Measurements from ENCODE around the gene LRRC8E.

Gene LRRC8E

DNA sequence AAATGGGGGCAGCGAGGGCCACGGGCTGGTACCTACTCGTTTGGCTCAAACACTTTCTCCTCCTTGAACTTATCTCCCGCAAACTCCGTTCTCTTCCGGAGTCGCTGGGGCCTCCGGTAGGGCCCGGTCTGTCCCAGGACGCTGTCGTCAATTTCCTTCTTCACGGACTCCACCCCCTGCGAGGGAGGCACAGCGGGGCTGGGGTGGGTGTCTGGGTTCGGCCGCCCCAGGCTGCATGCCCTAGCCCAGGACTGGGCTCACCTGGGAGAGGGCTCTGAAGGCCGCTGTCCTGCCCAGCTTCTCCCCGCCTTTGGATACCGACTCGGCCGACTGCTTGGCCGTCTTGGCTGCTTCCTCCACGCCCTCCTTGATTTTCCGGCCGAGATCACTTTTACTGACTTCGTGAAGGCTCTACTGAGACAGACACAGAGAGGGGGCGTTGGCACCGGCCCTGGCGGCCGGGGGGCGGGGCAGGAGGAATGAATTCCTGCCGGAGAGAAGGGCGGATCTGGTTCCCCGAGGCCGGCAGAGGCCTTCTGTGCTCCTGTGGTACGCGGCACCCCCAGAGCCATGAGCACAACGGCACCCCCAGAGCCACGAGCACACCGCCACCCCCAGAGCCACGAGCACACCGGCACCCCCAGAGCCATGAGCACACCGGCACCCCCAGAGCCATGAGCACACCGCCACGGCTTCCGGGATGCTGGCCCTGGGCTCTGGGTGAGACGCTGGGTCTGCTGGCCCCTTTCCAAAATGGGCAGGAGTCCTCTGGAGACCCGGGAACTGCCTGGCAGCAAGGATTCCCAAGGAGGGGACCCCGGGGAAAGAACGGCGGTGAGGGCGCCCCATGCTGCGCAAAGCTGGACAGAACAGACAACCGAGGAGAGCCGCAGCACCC lies 45.8 kb downstream of the LRRC8E start:
- no peak for DNase-seq

DNA sequence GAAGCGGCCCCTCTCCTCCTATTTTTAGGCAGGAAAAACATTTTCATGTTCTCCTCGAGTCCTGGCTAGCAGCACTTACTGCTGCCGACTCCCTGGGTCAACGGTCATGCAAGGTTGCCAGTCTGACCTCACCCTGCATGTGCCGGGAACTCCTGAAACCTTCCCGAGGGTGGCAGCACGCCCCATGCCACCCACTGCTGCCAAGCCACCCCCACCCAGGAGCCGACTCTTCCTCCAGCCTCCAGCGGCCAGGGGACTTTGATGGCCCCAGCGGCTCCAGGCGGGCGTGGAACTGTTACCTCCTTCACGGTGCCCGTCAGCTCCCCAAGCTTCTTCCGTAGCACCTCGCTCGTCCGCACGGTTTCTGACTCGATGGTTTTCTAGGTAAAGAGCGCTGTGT lies 46.5 kb downstream of the LRRC8E start:
- no peak for DNase-seq

DNA sequence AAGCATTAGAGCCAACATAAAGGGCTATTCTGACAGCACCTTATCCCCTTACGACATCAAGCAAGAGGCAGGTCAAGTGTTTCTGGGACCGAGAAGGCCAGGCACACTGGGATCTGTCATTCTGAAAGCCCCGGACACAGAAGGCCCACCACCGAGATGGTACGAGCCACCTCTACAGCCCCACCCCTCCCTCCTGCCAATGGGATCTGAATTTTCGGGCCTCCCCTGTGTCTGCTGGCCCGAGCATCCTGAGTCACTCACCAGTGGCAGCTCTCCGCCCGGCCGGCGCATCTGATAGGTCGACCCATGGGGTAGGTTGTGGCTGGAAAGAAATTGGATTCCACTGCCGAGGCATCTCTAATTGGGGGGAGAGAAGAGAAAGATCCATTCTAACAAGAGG lies 52.5 kb downstream of the LRRC8E start:
- DNase-seq: no peak

GRCh38 chr19:7941895-7942596 lies 53.7 kb downstream of the LRRC8E start:
- no peak for DNase-seq

GRCh38 chr19:7942981-7943443 lies 54.7 kb downstream of the LRRC8E start:
- no peak for DNase-seq

GRCh38 chr19:7943444-7944176 lies 55.3 kb downstream of the LRRC8E start, which contains the start of gene TIMM44:
Gene TIMM44 (minus strand): TSS chr19:7943666. CDS start chr19:7943651, 15 bp downstream.
- DNase-seq: peak; percentile 97

DNA sequence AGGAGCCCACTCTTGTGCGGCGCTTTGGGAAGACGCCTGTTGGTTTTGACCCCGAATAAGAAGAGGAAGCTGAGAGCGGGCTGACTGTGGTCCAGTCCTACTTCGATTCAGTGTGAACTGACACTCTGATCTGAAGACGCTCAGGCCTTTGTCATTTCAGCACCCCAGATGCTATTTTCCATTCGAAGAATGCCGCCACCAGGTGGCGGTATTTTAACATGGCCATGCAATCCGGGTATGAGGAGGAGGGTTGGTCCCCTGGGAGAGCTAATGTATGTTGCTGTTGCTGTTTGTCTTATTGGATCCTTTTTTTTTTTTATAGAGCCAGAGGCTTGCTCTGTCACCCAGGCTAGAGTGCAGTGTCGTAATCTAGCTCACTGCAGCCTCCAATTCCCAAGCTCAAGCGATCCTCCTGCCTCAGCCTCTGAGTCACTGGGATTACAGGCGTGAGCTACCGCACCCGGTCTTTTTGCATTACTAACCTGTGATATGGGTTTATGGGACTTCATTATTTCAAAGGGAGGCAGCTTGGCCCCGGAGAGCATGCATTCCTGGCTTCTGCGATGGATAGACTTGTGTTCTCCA lies 56.0 kb downstream of the LRRC8E start:
- peak; percentile 74 for DNase-seq

DNA sequence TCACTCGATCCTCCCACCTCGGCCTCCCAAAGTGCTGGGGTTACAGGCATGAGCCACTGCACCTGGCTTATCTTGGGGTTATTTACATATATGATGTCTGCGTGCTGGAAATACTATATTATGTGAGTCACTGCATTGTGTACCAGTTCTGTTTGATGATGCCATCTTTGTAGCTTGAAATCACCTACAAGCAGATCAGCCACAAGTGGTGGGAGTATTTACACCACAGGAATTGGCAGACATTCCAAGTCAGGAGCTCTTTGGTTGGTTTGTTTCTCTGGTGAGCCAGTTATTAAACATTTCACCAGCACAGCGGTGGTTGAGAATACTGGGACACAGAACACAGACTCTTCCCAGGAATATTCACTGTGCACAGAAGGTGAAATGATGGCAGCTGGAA lies 59.6 kb downstream of the LRRC8E start:
- no peak for DNase-seq
